HepG2 (cell line): ENCODE measurements around the gene P2RX5. TPM values are rescaled to one million over a fixed set of nuclear protein-coding genes. Genes with fewer than 3 reads are reported as not detected.

Source experiments
- ATAC-seq: fragments of 200-7000 bp; cut with Tn5 transposase; 3 replicates; pipeline ENCODE4 v1.9.1; 2020; ENCODE audit warnings: mild to moderate bottlenecking, moderate library complexity
- BruUV-seq: library from RNA; stranded (reverse); fragments of 400-500 nt; replicated peaks from 2 replicates; lab custom pipeline; 2021; lab: Mats Ljungman, UMichigan
- CTCF ChIA-PET: fragments of 300-600 bp; formaldehyde crosslinking; extraction: SDS; loops from one replicate; lab custom pipeline; 2021; ENCODE audit warnings: low total read pairs, inconsistent platforms, low intra/inter-chr PET ratio; lab: Yijun Ruan, JAX
- POLR2A ChIA-PET: fragments of 350-600 bp; sonication (Branson Sonifier 250); formaldehyde crosslinking; loops from one replicate; lab custom pipeline; 2020; ENCODE audit warnings: antibody characterized with exemption, inconsistent platforms; lab: Yijun Ruan, JAX
- DNase-seq: peaks from one replicate; pipeline ENCODE4 v3.0.0-alpha.2; 2015; ENCODE audit warnings: low spot score
- FAIRE-seq: peaks from 3 replicates; lab custom pipeline; 2011; peaks lifted over from hg19 to GRCh38; lab: Jason Lieb, UNC
- H2AFZ ChIP-seq: one replicate; pipeline ENCODE4 v1.6.1; 2011; ENCODE audit warnings: low read length, inconsistent platforms
- H3K27ac ChIP-seq: fragments of 300-600 bp; 3 replicates; pipeline ENCODE4 v1.8.0; 2011; ENCODE audit warnings: mixed run types, mild to moderate bottlenecking, mixed read lengths, low read length, inconsistent platforms; ENCODE audit not compliant: insufficient read depth; ENCODE audit errors: extremely low read length
- H3K27me3 ChIP-seq, 2 experiments: fragments of 200-600 bp in 1 of 2; 2 replicates in 1 of 2; 3 replicates in 1 of 2; pipeline versions ENCODE4 v1.6.0 to v1.8.0; 2011; ENCODE audit warnings: low read length in 2 of 2, mild to moderate bottlenecking in 2 of 2, moderate library complexity in 2 of 2, inconsistent platforms in 1 of 2; ENCODE audit not compliant: insufficient read depth in 2 of 2, control insufficient read depth in 1 of 2
- H3K36me3 ChIP-seq, 2 experiments: fragments of 200-600 bp in 1 of 2; replicated peaks in 1 of 2; 2 replicates in 1 of 2; 3 replicates in 1 of 2; pipeline versions ENCODE4 v1.5.1 to v1.8.0; 2011; ENCODE audit warnings: low read length in 2 of 2, inconsistent platforms in 1 of 2; ENCODE audit not compliant: insufficient read depth in 2 of 2, control insufficient read depth in 1 of 2
- H3K4me1 ChIP-seq: 2 replicates; pipeline ENCODE4 v1.5.1; 2012; ENCODE audit warnings: low read length, inconsistent platforms; ENCODE audit not compliant: insufficient read depth
- H3K4me2 ChIP-seq: 2 replicates; pipeline ENCODE4 v1.6.0; 2011; ENCODE audit warnings: low read depth, low read length, inconsistent platforms
- H3K4me3 ChIP-seq, 3 experiments: fragments of 200-600 bp in 1 of 3; sonication (generic), shearing (Covaris generic) in 1 of 3; replicated peaks in 1 of 3; 2 replicates each; pipeline ENCODE4 v1.5.1; 2011 to 2016; ENCODE audit warnings: low read length in 3 of 3, inconsistent platforms in 2 of 3, low read depth in 2 of 3, mild to moderate bottlenecking in 2 of 3, control low read depth in 1 of 3, mixed read lengths in 1 of 3; ENCODE audit not compliant: insufficient read depth in 1 of 3
- H3K79me2 ChIP-seq: one replicate; pipeline ENCODE4 v1.6.1; 2011; ENCODE audit warnings: low read length, inconsistent platforms; ENCODE audit not compliant: insufficient read depth
- H3K9ac ChIP-seq: 2 replicates; pipeline ENCODE4 v1.6.0; 2011; ENCODE audit warnings: mild to moderate bottlenecking, low read depth, low read length, inconsistent platforms; ENCODE audit not compliant: insufficient read depth
- H3K9me3 ChIP-seq: 2 replicates; pipeline ENCODE4 v1.5.1; 2012; ENCODE audit warnings: mild to moderate bottlenecking, low read length
- H4K20me1 ChIP-seq: 2 replicates; pipeline ENCODE4 v1.6.0; 2011; ENCODE audit warnings: inconsistent platforms, mild to moderate bottlenecking, low read length, moderate library complexity; ENCODE audit not compliant: insufficient read depth
- CSRNP1 ChIP-seq: sonication (generic); formaldehyde crosslinking; IDR thresholded peaks from 2 replicates; pipeline ENCODE4 v1.8.1; 2023; ENCODE audit warnings: mild to moderate bottlenecking, missing genetic modification reagents
- HMGXB4 ChIP-seq, 2 experiments: sonication (generic) in 1 of 2; formaldehyde crosslinking in 1 of 2; IDR thresholded peaks; 2 replicates each; pipeline versions ENCODE4 v1.4.0 to v1.6.1; 2018 to 2020; ENCODE audit warnings: missing genetic modification reagents in 2 of 2, borderline replicate concordance in 1 of 2, low read depth in 1 of 2, mild to moderate bottlenecking in 1 of 2, missing biosample characterization in 1 of 2
- MTA1 ChIP-seq: sonication (generic); formaldehyde crosslinking; IDR thresholded peaks from 2 replicates; pipeline ENCODE4 v1.4.0; 2020; ENCODE audit warnings: missing genetic modification reagents, mild to moderate bottlenecking, borderline replicate concordance
- NR2C2 ChIP-seq: sonication (generic); formaldehyde crosslinking; IDR thresholded peaks from 2 replicates; pipeline ENCODE4 v1.4.0; 2020; ENCODE audit warnings: missing genetic modification reagents, mild to moderate bottlenecking, moderate library complexity, borderline replicate concordance
- STAG1 ChIP-seq: sonication (generic); formaldehyde crosslinking; IDR thresholded peaks from 2 replicates; pipeline ENCODE4 v1.4.0; 2020; ENCODE audit warnings: missing genetic modification reagents
- ZBTB38 ChIP-seq: sonication (generic); formaldehyde crosslinking; IDR thresholded peaks from 2 replicates; pipeline ENCODE4 v1.5.1; 2020; ENCODE audit warnings: mild to moderate bottlenecking, missing genetic modification reagents
- ZGPAT ChIP-seq: IDR thresholded peaks from 2 replicates; pipeline ENCODE4 v1.6.1; 2016; ENCODE audit warnings: mild to moderate bottlenecking
- ZNF30 ChIP-seq: sonication (generic); formaldehyde crosslinking; IDR thresholded peaks from 2 replicates; pipeline ENCODE4 v1.5.0; 2020; ENCODE audit warnings: mild to moderate bottlenecking, missing genetic modification reagents
- ZNF687 ChIP-seq: sonication (generic); formaldehyde crosslinking; IDR thresholded peaks from 2 replicates; pipeline ENCODE4 v1.5.1; 2020; ENCODE audit warnings: mild to moderate bottlenecking, missing genetic modification reagents, moderate library complexity
- WGBS: methylation state at CpG from one replicate; pipeline ENCODE4 v1.1.6; 2017; ENCODE audit warnings: low lambda C conversion rate; 5-methylcytosine and 5-hydroxymethylcytosine counted together
- in situ Hi-C: cut with HindIII; loops from 2 replicates; pipeline ENCODE4 v1.10.0; 2017; ENCODE audit warnings: low pct_unique_long_range_greater_than_20kb; ENCODE audit not compliant: extremely low pct_ligation_motif_present
- intact Hi-C: fragments of 100-400 bp; cut with micrococcal nuclease; formaldehyde crosslinking; loops from one replicate; pipeline ENCODE4 v1.10.0; 2022; ENCODE audit not compliant: unreplicated experiment
- polyA plus RNA-seq, 8 experiments: library from polyadenylated mRNA; depleted of rRNA in 3 of 8; stranded (reverse) in 7 of 8; unstranded in 1 of 8; fragments of >200 nt; fragmentation: Illumina TruSeq in 4 of 8; extraction: Trizol in 4 of 8; gene quantifications; 2 replicates each; pipeline versions ENCODE4 v1.2.1 to v1.2.3, GENCODE V29; 2011 to 2016; ENCODE audit warnings: low read depth in 4 of 8, missing spikeins in 1 of 8, mixed read lengths in 1 of 8; ENCODE audit not compliant: insufficient read depth in 1 of 8
- total RNA-seq, 5 experiments: library from RNA; depleted of rRNA; stranded (reverse); fragments of >200 nt; fragmentation: Illumina TruSeq; extraction: Trizol; gene quantifications; 2 replicates each; pipeline ENCODE4 v1.2.3, GENCODE V29; 2016; ENCODE audit warnings: low read depth in 1 of 5

P2RX5 gene
- total and polyA plus RNA-seq, 2 of the 13 experiments (the other 11 are each of a cell fraction or from before 2014, with no cell fraction given), result 0.95 to 1.7 TPM

GRCh38 chr17:3647251-3647650 is 48.7 kb downstream of the P2RX5 start:
- DNase-seq (no peak), FAIRE-seq (no peak), ATAC-seq (peak; percentile 81)
- 0 out of 2 replicates have a peak overlapping the region, but pooled peaks have one; percentile 14 for H3K4me2 ChIP-seq
- H3K27me3 ChIP-seq, result no peaks in the 10 kb centered on the region
- in situ Hi-C loops (no loop called here), intact Hi-C loops (no loop called here)
- H3K79me2 ChIP-seq, result no peaks in the 10 kb centered on the region
- BruUV-seq, result no TSS peak
- 100% methylated on average over 1 of the region's 12 CpGs for WGBS
- H4K20me1 ChIP-seq, result no peaks in the 10 kb centered on the region
- no peak overlapping the region for H3K9ac ChIP-seq
- no peak overlapping the region for H2AFZ ChIP-seq
- CTCF ChIA-PET, result interaction anchor here (1.5 to 2.4 kb wide), 2 partner anchors 45 to 599 kb away, joined by 6 to 9 read pairs; no protein-coding TSS in a partner anchor
- H3K4me1 ChIP-seq, result peaks cover 14% of the 10 kb centered on the region
- peak overlapping the region; percentile 36 for H3K27ac ChIP-seq
- POLR2A ChIA-PET, result interaction anchor here (1.1 to 2.5 kb wide), 3 partner anchors 11 to 598 kb away, joined by 3 to 12 read pairs (median 8); partner anchors contain the start of genes CTNS and SHPK
- H3K36me3 ChIP-seq, result peaks cover 3 to 15% of the 10 kb centered on the region in 2 experiments; a peak in 2 of 5 replicates
- H3K9me3 ChIP-seq, result no peaks in the 10 kb centered on the region
- no peak overlapping the region for H3K4me3 ChIP-seq
- TF ChIP-seq CSRNP1 (CRISPR knock-in tag), result 0 out of 2 replicates have a peak, but pooled peaks have one; percentile 27
- TF ChIP-seq ZNF687 (CRISPR knock-in tag), result peak; percentile 72
- TF ChIP-seq ZGPAT (CRISPR knock-in tag), result no peak
- TF ChIP-seq NR2C2, result peak; percentile 62; the same call in 1 of the 2 replicates
- peak; percentile 95 for TF ChIP-seq ZBTB38
- 0 out of 2 replicates have a peak, but pooled peaks have one; percentile 28 for TF ChIP-seq ZNF30 (CRISPR knock-in tag)
- no peak for TF ChIP-seq STAG1
- peak; percentile 3; the same call in 1 of the 2 replicates for TF ChIP-seq MTA1 (CRISPR knock-in tag)
- no peak for TF ChIP-seq HMGXB4 (CRISPR knock-in tag; IDR thresholded peaks at IDR 0.05; ENCODE audit: borderline replicate concordance in 1 of 2, low read depth in 1 of 2)
